Measurements from ENCODE around the gene TAGLN. TPM values are rescaled to one million over a fixed set of nuclear protein-coding genes. Genes with fewer than 3 reads are reported as not detected.

TAGLN gene
- total and polyA plus RNA-seq, 2 donors (not counting 1 experiment from before 2014, with no cell fraction given) = 17.9 to 51.8 TPM

DNA sequence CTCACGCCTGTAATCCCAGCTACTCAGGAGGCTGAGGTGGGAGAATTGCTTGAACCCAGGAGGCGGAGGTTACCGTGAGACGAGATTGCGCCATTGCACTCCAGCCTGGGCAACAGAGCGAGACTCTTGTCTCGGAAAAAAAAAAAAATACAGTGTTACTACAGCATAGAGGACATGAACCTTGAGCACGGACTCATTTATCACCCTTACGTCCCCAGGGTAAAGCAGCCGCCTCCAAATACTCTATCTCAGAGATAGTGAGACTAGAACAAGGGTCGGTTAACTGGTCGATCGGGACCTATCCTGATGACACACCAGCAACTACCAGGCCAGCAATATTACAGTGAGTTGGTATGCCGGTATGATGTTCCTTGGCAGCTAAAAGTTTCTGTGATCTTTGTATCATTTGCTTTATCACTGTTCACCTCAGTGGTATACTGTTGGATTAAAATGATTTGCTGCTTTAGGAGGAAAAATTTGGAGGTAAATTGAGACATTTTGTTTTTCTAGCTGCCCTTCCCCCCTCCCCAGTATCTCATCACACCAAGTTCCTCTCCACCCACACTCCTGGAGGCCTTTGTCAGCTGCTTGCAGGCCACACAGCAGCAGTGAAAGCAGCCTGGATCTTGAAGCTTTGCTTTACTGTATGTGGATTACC is 27.6 kb upstream of the TAGLN start:
- H3K4me3 Mint-ChIP-seq = no peak overlapping the region
- H3K9me3 Mint-ChIP-seq (ENCODE audit: insufficient read depth) = no peaks in the 10 kb centered on the region
- WGBS (ENCODE audit: insufficient coverage) = 95% methylated on average over 7 of the region's 14 CpGs
- H3K9me3 ChIP-seq (ENCODE audit: control extremely low read depth in 1 of 3, control insufficient read depth in 2 of 3, insufficient read depth in 1 of 3, low read length in 2 of 3) = no peaks in the 10 kb centered on the region
- H3K9ac ChIP-seq (ENCODE audit: low read length) = no peak overlapping the region
- H3K4me2 ChIP-seq (replicated peaks; ENCODE audit: low read depth, low read length, poor library complexity, severe bottlenecking) = no peak overlapping the region
- H3K36me3 ChIP-seq (replicated peaks in 1 of 2; ENCODE audit: control extremely low read depth in 1 of 2, control insufficient read depth in 1 of 2, extremely low read depth in 1 of 2, insufficient read depth in 2 of 2, low read length in 1 of 2) = peaks cover 2 to 40% of the 10 kb centered on the region in 2 experiments
- no peaks in the 10 kb centered on the region for H3K27me3 Mint-ChIP-seq
- H3K4me1 Mint-ChIP-seq = peaks cover 2% of the 10 kb centered on the region
- H2AFZ ChIP-seq (ENCODE audit: insufficient read depth, low read depth, low read length, poor library complexity, severe bottlenecking) = no peak overlapping the region
- H3K27ac Mint-ChIP-seq = peak overlapping the region; percentile 29
- peak overlapping the region in 1 of 2 donors; percentile 29 for H3K27ac ChIP-seq (ENCODE audit: low read length in 2 of 2)
- H3K4me3 ChIP-seq (ENCODE audit: control extremely low read depth in 1 of 5, extremely low read depth in 1 of 5, insufficient read depth in 1 of 5, low read depth in 2 of 5, low read length in 4 of 5) = no peak overlapping the region
- ChIA-PET POLR2A (no interaction called here), CTCF (interaction anchor here (1.8 to 14.8 kb wide), 3 partner anchors 10 to 52 kb away, joined by 4 to 309 read pairs (median 10); partner anchors contain the start of genes PCSK7 and RNF214)
- DNase-seq (no peak), ATAC-seq (ENCODE audit: low read depth) (no peak)
- no peaks in the 10 kb centered on the region for H3K27me3 ChIP-seq (replicated peaks in 1 of 4; ENCODE audit: control extremely low read depth in 1 of 4, control insufficient read depth in 3 of 4, insufficient read depth in 4 of 4, low read length in 3 of 4)
- no peaks in the 10 kb centered on the region for H3K79me2 ChIP-seq (ENCODE audit: control insufficient read depth, insufficient read depth, low read length)
- peaks cover 3% of the 10 kb centered on the region for H4K20me1 ChIP-seq (ENCODE audit: control insufficient read depth, insufficient read depth, low read length, poor library complexity, severe bottlenecking)
- intact Hi-C loops (cut with micrococcal nuclease) = no loop called here
- no peak for TF ChIP-seq EZH2 (IDR thresholded peaks at IDR 0.05; ENCODE audit: borderline replicate concordance, insufficient read depth, low read depth, low read length, poor library complexity, severe bottlenecking)
- TF ChIP-seq, protein P1, sequence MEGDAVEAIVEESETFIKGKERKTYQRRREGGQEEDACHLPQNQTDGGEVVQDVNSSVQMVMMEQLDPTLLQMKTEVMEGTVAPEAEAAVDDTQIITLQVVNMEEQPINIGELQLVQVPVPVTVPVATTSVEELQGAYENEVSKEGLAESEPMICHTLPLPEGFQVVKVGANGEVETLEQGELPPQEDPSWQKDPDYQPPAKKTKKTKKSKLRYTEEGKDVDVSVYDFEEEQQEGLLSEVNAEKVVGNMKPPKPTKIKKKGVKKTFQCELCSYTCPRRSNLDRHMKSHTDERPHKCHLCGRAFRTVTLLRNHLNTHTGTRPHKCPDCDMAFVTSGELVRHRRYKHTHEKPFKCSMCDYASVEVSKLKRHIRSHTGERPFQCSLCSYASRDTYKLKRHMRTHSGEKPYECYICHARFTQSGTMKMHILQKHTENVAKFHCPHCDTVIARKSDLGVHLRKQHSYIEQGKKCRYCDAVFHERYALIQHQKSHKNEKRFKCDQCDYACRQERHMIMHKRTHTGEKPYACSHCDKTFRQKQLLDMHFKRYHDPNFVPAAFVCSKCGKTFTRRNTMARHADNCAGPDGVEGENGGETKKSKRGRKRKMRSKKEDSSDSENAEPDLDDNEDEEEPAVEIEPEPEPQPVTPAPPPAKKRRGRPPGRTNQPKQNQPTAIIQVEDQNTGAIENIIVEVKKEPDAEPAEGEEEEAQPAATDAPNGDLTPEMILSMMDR (IDR thresholded peaks at IDR 0.05) = no peak
- H3K4me1 ChIP-seq (ENCODE audit: control insufficient read depth in 2 of 2, insufficient read depth in 2 of 2, low read length in 2 of 2) = no peaks in the 10 kb centered on the region

DNA sequence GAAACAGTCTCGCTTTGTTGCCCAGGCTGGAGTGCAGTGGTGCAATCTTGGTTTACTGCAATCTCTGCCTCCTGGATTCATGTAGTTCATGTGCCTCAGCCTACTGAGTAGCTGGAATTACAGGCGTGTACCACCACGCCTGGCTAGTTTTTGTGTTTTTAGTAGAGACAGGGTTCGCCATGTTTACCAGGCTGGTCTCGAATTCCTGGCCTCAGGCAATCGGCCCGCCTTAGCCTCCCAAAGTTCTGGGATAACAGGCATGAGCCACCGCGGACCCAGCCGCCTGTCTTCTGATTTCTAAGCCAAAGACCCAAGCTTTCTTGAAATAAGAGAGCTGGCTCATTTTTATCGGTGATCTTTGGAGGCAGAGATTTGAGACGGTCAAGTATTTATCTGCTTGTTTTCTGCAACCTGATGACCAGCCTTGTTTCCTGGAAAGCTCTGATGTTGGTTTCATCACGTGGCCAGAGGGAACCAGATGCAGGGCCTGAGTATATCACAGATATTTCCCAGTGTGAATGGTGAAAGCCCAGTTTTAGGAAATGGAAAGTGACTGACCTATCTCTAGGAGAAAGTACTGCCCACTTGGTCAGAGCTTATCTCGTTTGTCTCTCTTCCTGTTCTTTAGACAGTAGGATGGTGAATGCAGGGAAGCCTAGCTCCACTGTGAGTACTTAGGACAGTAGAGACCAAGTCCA is 26.3 kb upstream of the TAGLN start:
- Histone ChIP-seq H4K20me1 (ENCODE audit: control insufficient read depth, insufficient read depth, low read length, poor library complexity, severe bottlenecking) (no peaks in the 10 kb centered on the region), H2AFZ (ENCODE audit: insufficient read depth, low read depth, low read length, poor library complexity, severe bottlenecking) (no peak overlapping the region), H3K4me1 (ENCODE audit: control insufficient read depth in 2 of 2, insufficient read depth in 2 of 2, low read length in 2 of 2) (peaks cover 0 to 3% of the 10 kb centered on the region in 2 donors), H3K36me3 (replicated peaks in 1 of 2; ENCODE audit: control extremely low read depth in 1 of 2, control insufficient read depth in 1 of 2, extremely low read depth in 1 of 2, insufficient read depth in 2 of 2, low read length in 1 of 2) (peaks cover 0 to 27% of the 10 kb centered on the region in 2 experiments), H3K4me3 (ENCODE audit: control extremely low read depth in 1 of 5, extremely low read depth in 1 of 5, insufficient read depth in 1 of 5, low read depth in 2 of 5, low read length in 4 of 5) (no peak overlapping the region), H3K9ac (ENCODE audit: low read length) (no peak overlapping the region), H3K9me3 (ENCODE audit: control extremely low read depth in 1 of 3, control insufficient read depth in 2 of 3, insufficient read depth in 1 of 3, low read length in 2 of 3) (no peaks in the 10 kb centered on the region), H3K79me2 (ENCODE audit: control insufficient read depth, insufficient read depth, low read length) (no peaks in the 10 kb centered on the region), H3K27ac (ENCODE audit: low read length in 2 of 2) (peak overlapping the region in 1 of 2 donors; percentile 40), H3K27me3 (replicated peaks in 1 of 4; ENCODE audit: control extremely low read depth in 1 of 4, control insufficient read depth in 3 of 4, insufficient read depth in 4 of 4, low read length in 3 of 4) (no peaks in the 10 kb centered on the region), H3K4me2 (replicated peaks; ENCODE audit: low read depth, low read length, poor library complexity, severe bottlenecking) (no peak overlapping the region)
- intact Hi-C loops (cut with micrococcal nuclease) = no loop called here
- ATAC-seq (ENCODE audit: low read depth) (no peak), DNase-seq (no peak)
- Mint-ChIP-seq H3K27ac (no peak overlapping the region), H3K9me3 (ENCODE audit: insufficient read depth) (no peaks in the 10 kb centered on the region), H3K27me3 (no peaks in the 10 kb centered on the region), H3K4me1 (peaks cover 4% of the 10 kb centered on the region), H3K4me3 (no peak overlapping the region)
- 96% methylated on average over 14 of the region's 14 CpGs for WGBS (ENCODE audit: insufficient coverage)
- POLR2A ChIA-PET = interaction anchor here (0.9 kb wide), 1 partner anchor 27 kb away, joined by 4 read pairs; no protein-coding TSS in a partner anchor
- no peak for TF ChIP-seq EZH2 (IDR thresholded peaks at IDR 0.05; ENCODE audit: borderline replicate concordance, insufficient read depth, low read depth, low read length, poor library complexity, severe bottlenecking)
- TF ChIP-seq, protein P1 (IDR thresholded peaks at IDR 0.05) = no peak
- CTCF ChIA-PET = interaction anchor here (0.8 to 14.8 kb wide), 9 partner anchors 9 to 293 kb away, joined by 3 to 309 read pairs (median 4); partner anchors contain the start of genes PCSK7 and RNF214

Measured in B cell (primary cell).